Activated T-cell treated with anti-CD3 and anti-CD28 coated beads, Interleukin-2, amount 50 U/mL, for 1 hour (primary cell): Measurements from ENCODE around the gene TNRC6C.
"Not testable (repeated sequence)": the region's sequence is repeated elsewhere in the genome, so short reads cannot be mapped to it uniquely, and the experiment has no call there.

Experiments
- DNase-seq: peaks from one replicate; pipeline ENCODE4 v3.0.0-alpha.2; 2020

The TNRC6C gene

GRCh38 chr17:77968788-77969187 is 10.3 kb downstream of the TNRC6C start:
- no peak for DNase-seq

DNA sequence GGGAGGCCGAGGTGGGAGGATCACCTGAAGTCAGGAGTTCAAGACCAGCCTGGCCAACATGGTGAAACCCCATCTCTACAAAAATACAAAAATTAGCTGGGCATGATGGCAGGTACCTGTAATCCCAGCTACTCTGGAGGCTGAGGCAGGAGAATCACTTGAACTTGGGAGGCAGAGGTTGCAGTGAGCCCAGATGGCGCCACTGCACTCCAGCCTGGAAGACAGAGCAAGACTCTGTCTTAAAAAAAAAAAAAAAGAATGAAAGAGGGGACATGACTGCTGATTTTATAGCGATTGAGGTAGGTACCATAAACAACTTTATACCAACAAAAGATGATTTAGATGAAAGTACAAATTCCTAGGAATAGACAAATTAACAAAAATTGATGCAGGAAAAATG is 13.8 kb downstream of the TNRC6C start:
- not testable (repeated sequence) for DNase-seq

GRCh38 chr17:77973953-77974352 is 15.4 kb downstream of the TNRC6C start:
- DNase-seq, result no peak

DNA sequence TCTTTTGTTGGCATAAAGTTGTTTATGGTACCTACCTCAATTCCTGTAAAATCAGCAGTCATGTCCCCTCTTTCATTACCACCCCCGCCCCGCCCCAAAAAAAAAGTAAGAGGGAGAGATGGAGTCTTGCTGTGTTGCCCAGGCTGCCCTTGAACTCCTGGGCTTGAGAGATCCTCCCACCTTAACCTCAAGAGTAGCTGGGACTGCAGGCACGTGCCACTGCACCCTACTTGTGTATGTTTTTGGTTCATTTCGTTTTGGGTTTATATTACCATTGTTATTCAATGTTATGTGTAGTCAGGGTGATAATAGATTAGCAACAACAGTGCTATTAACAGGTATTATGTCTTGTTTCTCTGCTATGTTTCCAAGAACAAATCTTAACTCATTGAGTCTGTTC is 15.9 kb downstream of the TNRC6C start:
- no peak for DNase-seq

DNA sequence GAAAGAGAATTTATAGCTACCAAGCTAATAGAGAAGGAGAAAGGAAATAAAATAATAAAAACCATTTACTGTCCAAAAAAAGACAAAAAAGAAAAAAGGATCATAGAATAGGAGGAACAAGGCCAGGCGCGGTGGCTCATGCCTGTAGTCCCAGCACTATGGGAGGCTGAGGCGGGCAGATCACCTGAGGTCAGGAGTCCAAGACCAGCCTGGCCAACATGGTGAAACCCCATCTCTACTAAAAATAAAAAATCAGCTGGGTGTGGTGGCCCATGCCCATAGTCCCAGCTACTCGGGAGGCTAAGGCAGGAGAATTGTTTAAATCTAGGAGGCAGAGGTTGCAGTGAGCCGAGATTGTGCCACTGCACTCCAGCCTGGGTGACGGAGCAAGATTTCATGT is 23.9 kb downstream of the TNRC6C start:
- DNase-seq, result not testable (repeated sequence)

DNA sequence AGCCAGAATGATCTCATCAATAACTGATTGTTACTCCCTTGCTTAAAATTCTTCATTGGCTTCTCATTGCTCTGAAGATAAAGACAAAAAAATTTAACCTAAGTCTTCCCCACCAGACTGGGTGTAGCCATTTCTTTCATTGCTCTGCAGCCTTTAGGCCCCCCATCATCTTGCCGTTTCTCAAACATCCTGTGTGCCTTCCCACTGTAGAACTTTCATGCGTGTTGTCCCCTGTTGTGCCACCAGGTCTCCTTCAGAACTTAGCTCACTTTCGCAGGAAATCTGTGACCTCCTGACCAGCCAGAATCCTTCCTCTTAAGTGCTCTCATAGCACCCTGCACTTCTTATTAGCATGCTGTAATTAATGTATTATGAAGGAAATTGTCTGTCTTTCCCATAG is 31.8 kb downstream of the TNRC6C start:
- DNase-seq, result no peak

DNA sequence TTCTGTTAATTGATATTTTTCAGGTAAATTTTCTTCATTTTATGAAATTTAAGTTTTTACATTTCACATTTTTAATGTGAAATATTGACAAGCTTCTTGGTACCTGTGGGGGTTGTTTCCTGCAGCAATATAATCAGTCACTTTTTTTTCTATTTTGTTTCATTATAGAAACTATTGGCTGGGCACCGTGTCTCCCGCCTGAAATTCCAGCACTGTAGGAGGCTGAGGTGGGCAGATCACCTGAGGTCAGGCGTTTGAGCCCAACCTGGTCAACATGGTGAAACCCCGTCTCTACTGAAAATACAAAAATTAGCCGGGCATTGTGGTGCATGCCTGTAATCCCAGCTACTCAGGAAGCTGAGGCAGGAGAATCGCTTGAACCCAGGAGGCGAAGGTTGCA is 35.2 kb downstream of the TNRC6C start:
- not testable (repeated sequence) for DNase-seq

DNA sequence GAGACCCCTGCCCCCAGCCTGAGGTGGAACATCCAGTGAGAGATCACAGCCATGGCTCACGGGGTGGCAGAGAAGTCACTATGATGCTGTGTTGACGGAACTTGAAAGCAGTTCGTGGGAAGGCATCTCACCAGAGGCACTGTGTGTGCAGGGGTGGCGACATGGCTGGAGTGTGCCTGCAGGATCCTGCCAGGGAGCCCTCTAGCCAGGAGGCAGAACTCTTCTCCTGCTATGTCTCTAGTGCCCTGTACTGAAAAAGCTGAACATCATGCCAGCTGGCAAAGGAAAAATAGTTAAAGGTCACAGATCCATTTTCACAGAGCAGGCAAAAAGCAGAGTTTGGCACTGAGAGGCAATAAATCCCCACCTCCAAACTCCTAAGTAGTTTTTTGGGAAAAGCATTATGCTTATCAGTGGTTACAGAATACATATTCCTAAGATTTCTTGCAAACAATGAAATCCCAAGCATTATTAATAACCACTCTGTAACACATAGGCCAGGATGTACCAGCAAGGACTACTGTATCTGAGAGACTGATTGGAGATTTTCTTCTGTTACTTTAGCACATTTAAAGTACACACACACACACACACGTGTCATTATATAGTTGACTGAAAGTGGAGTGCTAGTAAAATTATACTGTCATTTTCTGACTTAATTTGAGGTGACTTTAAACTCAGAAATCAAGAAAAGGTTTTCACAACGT is 36.8 kb downstream of the TNRC6C start:
- no peak for DNase-seq

GRCh38 chr17:77996256-77996655 is 37.8 kb downstream of the TNRC6C start:
- no peak for DNase-seq

GRCh38 chr17:77999413-78000173 is 41.1 kb downstream of the TNRC6C start:
- no peak for DNase-seq

GRCh38 chr17:78000341-78000740 is 41.8 kb downstream of the TNRC6C start:
- no peak for DNase-seq

- DNase-seq, result no peak
Measured at GRCh38 chr17:78001182-78001581, 42.7 kb downstream of the TNRC6C start.

DNA sequence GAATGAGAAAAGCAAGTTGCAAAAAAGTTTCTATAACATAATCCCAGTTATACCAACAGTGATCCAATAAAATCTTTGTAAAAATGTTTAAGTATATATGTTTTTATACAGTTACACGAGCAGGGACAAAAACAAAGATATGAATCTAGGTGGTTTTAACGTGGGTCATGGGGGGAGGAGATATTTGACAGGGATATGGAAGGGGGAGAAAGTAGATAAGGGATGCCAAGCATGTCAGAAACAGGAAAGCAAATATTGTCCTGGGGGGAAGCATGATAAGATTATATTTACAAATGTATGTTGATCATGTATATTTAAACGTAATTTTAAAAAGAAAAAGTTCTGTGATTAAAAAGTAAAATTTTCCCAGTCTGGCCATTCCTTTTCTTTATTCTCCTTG is 43.1 kb downstream of the TNRC6C start:
- no peak for DNase-seq

- DNase-seq, result no peak
Measured at GRCh38 chr17:78002166-78002565, 43.7 kb downstream of the TNRC6C start.

GRCh38 chr17:78005452-78006171 is 47.1 kb downstream of the TNRC6C start:
- DNase-seq, result no peak

DNA sequence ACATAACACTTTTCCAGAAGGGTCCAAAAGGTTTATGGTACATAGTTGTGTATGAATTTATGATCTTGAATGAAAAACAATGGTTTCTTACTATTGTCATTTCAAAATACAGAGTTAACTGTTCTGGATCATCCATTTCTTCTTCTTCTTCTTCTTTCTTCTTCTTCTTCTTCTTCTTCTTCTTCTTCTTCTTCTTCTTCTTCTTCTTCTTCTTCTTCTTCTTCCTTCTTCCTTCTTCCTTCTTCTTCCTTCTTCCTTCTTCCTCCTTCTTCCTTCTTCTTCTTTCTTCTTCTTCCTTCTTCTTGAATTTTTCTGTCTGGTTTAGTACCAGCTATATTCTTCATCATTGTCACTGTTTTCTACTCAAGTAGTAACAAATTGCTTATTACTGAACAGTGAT is 47.8 kb downstream of the TNRC6C start:
- no peak for DNase-seq

- DNase-seq, result no peak
Measured at GRCh38 chr17:78007647-78008046, 49.1 kb downstream of the TNRC6C start.

- DNase-seq, result peak; percentile 38
Measured at GRCh38 chr17:78010759-78011158, 52.3 kb downstream of the TNRC6C start.

DNA sequence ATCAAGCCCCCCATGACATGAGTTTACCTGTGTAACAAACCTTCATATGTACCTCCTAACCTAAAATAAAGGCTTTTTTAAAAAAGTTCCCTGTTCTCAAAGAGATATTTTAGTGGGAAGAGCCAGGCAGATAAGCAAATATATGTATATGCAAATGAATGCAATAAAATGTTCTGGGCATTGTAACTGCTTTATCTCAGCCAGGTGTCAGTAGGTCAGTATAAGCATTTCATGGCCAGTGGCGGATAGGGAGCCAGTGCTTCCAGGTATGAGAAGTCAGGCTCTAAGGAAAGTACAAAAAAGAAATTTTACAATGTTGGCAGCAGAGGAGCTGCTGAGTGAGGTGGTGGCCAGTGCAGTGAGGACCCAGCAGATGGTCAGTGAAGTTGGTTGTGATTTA is 53.9 kb downstream of the TNRC6C start:
- no peak for DNase-seq

DNA sequence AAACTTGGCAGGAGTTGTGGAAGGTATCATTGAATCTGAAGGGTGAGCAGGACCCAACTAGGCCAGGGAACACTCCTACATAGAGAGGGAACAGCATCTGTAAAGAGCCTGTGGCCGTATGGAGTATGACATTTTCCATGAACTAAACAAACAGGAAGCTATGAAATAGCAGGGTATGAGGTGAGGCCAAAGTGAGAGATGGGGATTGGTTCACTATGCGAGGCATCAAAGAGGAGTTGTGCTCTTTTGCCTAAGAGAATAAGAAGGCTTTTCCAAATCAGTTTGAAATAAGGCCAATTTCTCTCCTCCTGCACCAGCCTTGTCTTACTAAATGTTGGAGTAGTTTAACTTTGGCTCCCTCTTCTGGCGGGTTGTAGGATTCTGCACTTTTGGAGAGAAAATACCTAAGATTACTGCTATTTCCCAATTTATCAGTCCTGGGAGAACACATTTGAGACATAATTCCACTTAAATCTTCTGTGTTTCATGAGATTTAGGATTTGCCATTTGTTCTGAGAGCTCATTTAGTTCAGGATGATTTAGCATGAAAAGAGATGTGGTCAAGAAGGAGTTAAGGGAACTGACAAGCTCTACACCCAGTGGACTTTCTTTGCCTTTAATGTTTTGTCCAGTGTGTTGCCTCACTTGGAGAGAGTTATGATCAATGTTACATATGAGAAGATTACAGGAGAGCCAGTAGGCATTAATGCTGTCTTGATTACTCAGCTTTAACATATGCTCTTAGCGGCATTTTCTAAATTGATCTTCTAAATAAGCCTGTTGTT is 55.4 kb downstream of the TNRC6C start:
- no peak for DNase-seq

- no peak for DNase-seq
Measured at GRCh38 chr17:78014646-78015045, 56.1 kb downstream of the TNRC6C start.

GRCh38 chr17:78016852-78017251 is 58.3 kb downstream of the TNRC6C start:
- DNase-seq, result no peak

GRCh38 chr17:78019367-78019975 is 61.0 kb downstream of the TNRC6C start:
- DNase-seq, result no peak
